Pancreas (tissue), 10 donors: ENCODE results near the gene PRDM16. TPM values are rescaled to one million over a fixed set of nuclear protein-coding genes. Genes with fewer than 3 reads are reported as not detected.

Experiments used
- ATAC-seq, 4 donors: fragments of 200-7000 bp; cut with Tn5 transposase; one replicate each; pipeline versions ENCODE4 v1.8.0 to v1.9.1; 2020; ENCODE audit warnings: mild to moderate bottlenecking in 4 of 4, moderate library complexity in 4 of 4
- DNase-seq, 6 donors: peaks; one replicate each; pipeline ENCODE4 v3.0.0-alpha.2; 2020
- FAIRE-seq: peaks from 2 replicates; lab custom pipeline; 2012; peaks lifted over from hg19 to GRCh38; lab: Jason Lieb, UNC
- H3K27ac ChIP-seq, 4 donors: fragments of 200-600 bp; sonication (generic); 1 replicate in 3 of 4; 2 replicates in 1 of 4; pipeline versions ENCODE4 v1.5.0 to v1.8.0; 2020
- H3K27me3 ChIP-seq, 4 donors: fragments of 200-600 bp; one replicate each; pipeline ENCODE4 v1.8.0; 2021
- H3K36me3 ChIP-seq, 3 donors: fragments of 200-600 bp; sonication (generic) in 1 of 3; one replicate each; pipeline versions ENCODE4 v1.5.0 to v1.8.0; 2020 to 2021
- H3K4me1 ChIP-seq, 3 donors: fragments of 200-600 bp; one replicate each; pipeline ENCODE4 v1.8.0; 2021
- H3K4me3 ChIP-seq, 4 donors: fragments of 200-600 bp; sonication (generic) in 2 of 4; one replicate each; pipeline versions ENCODE4 v1.5.0 to v1.8.0; 2020 to 2021
- H3K9me3 ChIP-seq, 4 donors: fragments of 200-600 bp; one replicate each; pipeline ENCODE4 v1.8.0; 2021
- WGBS, 2 donors: extraction: QIAGEN DNeasy Blood & Tissue Kit; methylation state at CpG; one replicate each; pipeline ENCODE4 v1.1.7; 2013; 5-methylcytosine and 5-hydroxymethylcytosine counted together
- intact Hi-C, 3 donors: fragments of 100-400 bp; cut with DNase I; formaldehyde crosslinking; loops; one replicate each; pipeline versions ENCODE4 v1.11.1 to v1.14.2; 2022
- polyA plus RNA-seq, 2 donors: library from polyadenylated mRNA; stranded (reverse); fragments of 200-250 nt; gene quantifications; one replicate each; pipeline ENCODE4 v1.2.3, GENCODE V29; 2013
- total RNA-seq, 6 donors: library from RNA; stranded (reverse); fragmentation: NEBNext Ultra II Directional in 4 of 6; extraction: Animal tissue kit (Norgen Biotek cat#: 25700) in 4 of 6; gene quantifications; one replicate each; pipeline versions ENCODE4 v1.2.1 to v1.2.4, GENCODE V29; 2021 to 2023
- TF ChIP-seq, protein P1 (sequence below), 4 donors: fragments of 200-600 bp; sonication (generic) in 3 of 4; IDR thresholded peaks; one replicate each; pipeline versions ENCODE4 v1.5.0 to v1.8.0; 2021; ENCODE audit warnings: antibody characterized with exemption in 4 of 4
- donor health status: healthy with polysubstance abuse.
- donor health status: DM: no; HTN: no; CAD: no; lungs with moderate emphysema.
- donor health status: DM: no; HTN: no; CAD: no.
- donor health status: control.
- donor health status: control.
- donor health status: Bipolar disorder and iron deficiency.
- donor health status: DM: yes; HTN: yes; CAD: no.
- donor health status: DM: no; HTN: no; CAD: no.
- donor health status: DM: no; HTN: no; CAD: no.
- donor health status: DM: yes; HTN: yes; CAD: no.

PRDM16 gene
- total and polyA plus RNA-seq, 8 donors, result 6.6 to 19.2 (median 14.9) TPM

DNA sequence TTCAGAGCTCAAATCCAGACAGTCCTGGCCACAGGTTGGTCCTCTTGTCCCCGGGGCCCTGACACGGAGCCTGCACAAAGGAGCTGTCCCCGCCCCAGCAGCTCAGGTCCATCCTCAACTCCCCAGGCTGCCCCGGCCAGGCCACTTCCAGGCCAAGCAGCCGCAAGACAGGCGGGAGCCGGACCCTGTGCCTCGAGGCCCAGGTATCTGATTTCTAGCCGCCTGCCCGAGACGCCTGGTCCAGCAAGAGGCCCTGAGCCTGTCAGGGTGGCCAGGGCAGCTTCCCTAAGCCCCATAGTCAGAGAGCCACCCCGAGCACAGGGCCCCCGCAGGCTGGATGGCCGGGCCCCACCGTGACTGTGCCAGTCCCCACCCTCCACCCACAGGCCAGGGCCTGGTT lies 165.3 kb downstream of the PRDM16 start:
- Histone ChIP-seq H3K36me3 (no peaks in the 10 kb centered on the region), H3K4me3 (no peak overlapping the region), H3K27ac (no peak overlapping the region), H3K9me3 (no peaks in the 10 kb centered on the region), H3K27me3 (no peaks in the 10 kb centered on the region), H3K4me1 (no peaks in the 10 kb centered on the region)
- DNase-seq (peak in 2 of 6 donors; percentile 24 to 54), ATAC-seq (no peak), FAIRE-seq (no peak)
- 93 to 97% methylated on average over 15 of the region's 15 CpGs for WGBS, 2 donors
- TF ChIP-seq, protein P1, sequence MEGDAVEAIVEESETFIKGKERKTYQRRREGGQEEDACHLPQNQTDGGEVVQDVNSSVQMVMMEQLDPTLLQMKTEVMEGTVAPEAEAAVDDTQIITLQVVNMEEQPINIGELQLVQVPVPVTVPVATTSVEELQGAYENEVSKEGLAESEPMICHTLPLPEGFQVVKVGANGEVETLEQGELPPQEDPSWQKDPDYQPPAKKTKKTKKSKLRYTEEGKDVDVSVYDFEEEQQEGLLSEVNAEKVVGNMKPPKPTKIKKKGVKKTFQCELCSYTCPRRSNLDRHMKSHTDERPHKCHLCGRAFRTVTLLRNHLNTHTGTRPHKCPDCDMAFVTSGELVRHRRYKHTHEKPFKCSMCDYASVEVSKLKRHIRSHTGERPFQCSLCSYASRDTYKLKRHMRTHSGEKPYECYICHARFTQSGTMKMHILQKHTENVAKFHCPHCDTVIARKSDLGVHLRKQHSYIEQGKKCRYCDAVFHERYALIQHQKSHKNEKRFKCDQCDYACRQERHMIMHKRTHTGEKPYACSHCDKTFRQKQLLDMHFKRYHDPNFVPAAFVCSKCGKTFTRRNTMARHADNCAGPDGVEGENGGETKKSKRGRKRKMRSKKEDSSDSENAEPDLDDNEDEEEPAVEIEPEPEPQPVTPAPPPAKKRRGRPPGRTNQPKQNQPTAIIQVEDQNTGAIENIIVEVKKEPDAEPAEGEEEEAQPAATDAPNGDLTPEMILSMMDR (IDR thresholded peaks at IDR 0.05), result no peak
- intact Hi-C loops, result no loop called here

DNA sequence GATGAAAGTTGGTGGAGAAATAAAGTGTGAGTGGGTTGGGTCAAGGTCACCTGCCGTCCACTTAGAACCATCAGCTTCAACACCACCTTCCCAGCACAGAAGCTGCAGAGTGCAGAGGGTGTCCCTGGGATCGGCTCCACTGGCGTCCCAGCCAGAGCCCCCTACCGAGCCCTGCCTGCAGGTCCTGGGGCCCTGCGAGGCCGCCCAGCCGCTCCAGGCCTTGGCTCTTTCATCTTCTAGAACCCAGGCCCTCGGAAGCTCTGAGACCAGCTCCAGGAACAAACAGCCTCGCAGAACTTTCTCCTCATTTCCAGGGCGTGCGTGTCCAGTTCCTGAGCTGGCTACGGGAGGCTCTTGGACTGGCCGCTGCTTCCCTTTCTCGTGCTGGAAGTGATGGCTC lies 166.0 kb downstream of the PRDM16 start:
- Histone ChIP-seq H3K9me3 (no peaks in the 10 kb centered on the region), H3K36me3 (no peaks in the 10 kb centered on the region), H3K4me3 (no peak overlapping the region), H3K27ac (no peak overlapping the region), H3K27me3 (no peaks in the 10 kb centered on the region), H3K4me1 (no peaks in the 10 kb centered on the region)
- TF ChIP-seq, protein P1 (IDR thresholded peaks at IDR 0.05), result no peak
- peak in 2 of 6 donors; percentile 15 to 21 for DNase-seq
- FAIRE-seq, result no peak
- intact Hi-C loops, result no loop called here
- ATAC-seq, result no peak
- 88 to 89% methylated on average over 14 of the region's 14 CpGs for WGBS, 2 donors

DNA sequence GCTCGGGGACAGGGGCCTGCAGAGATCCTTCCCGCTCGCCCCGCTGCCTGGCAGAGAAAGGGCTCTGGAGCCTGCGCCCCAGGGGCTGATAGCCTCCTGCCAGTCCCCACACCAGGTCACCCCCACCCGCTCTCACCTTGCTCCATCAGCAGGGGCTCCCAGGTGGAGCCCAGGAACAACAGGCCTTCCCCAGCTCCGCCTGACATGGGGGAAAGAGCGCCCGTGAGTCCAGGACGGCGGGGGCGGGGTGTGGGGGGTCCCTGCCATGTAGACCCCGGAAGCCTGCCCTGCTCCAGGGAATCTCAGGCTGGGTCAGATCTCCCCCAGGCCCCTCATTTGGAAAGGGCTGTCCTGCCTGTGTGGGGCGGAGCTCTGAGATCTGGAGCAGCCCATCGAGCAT lies 166.5 kb downstream of the PRDM16 start:
- WGBS, 2 donors, result 88 to 93% methylated on average over 15 of the region's 15 CpGs
- no peaks in the 10 kb centered on the region for H3K27me3 ChIP-seq
- FAIRE-seq (no peak), DNase-seq (peak in 2 of 6 donors; percentile 30 to 49), ATAC-seq (no peak)
- no peaks in the 10 kb centered on the region for H3K36me3 ChIP-seq
- TF ChIP-seq, protein P1 (IDR thresholded peaks at IDR 0.05), result no peak
- H3K27ac ChIP-seq, result no peak overlapping the region
- H3K4me1 ChIP-seq, result no peaks in the 10 kb centered on the region
- intact Hi-C loops, result no loop called here
- no peaks in the 10 kb centered on the region for H3K9me3 ChIP-seq
- no peak overlapping the region for H3K4me3 ChIP-seq

DNA sequence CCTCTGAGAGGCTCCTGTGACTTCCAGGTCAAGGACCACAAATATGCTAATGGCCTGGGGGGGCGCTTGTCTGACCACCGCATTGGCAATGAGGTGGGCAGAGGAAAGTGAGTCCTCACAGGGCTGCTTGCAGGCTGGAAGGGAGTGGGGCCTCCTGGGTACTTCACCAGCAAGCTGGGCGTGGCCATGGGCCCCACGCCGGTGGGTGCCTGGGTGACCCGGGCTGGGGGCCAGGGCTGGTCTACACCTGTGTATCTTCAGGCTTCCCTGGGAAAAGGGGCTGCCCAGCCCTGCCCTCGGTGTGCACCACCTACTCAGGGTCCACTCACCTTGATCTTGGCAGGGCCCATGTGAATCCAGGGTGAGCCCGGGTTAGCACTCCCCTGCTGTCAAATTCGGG lies 167.4 kb downstream of the PRDM16 start:
- no peaks in the 10 kb centered on the region for H3K9me3 ChIP-seq
- DNase-seq (peak in 2 of 6 donors; percentile 20 to 68), ATAC-seq (no peak), FAIRE-seq (no peak)
- no peaks in the 10 kb centered on the region for H3K4me1 ChIP-seq
- intact Hi-C loops, result no loop called here
- H3K27me3 ChIP-seq, result no peaks in the 10 kb centered on the region
- H3K4me3 ChIP-seq, result no peak overlapping the region
- 86 to 92% methylated on average over 9 of the region's 9 CpGs for WGBS, 2 donors
- H3K36me3 ChIP-seq, result no peaks in the 10 kb centered on the region
- no peak overlapping the region for H3K27ac ChIP-seq
- TF ChIP-seq, protein P1 (IDR thresholded peaks at IDR 0.05), result no peak

DNA sequence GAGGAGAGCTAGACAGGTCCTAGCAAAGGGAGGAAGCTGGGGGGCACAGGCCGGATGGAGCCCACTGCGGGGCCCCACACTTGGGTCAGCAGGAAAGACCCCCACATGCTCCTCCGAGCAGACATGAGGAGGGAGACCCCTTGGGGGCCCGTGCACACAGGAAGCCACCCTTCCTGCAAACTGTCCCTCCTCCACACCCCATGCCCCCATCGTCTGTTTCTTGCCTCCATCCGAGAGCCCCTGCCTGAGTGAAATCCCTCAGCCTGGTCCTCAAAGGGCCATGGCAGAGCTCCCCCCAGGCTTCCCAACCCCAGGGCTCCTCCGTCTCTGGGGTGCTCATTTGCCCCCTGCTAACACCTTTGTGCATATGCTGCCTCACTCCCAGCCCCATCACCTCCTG lies 168.0 kb downstream of the PRDM16 start:
- DNase-seq (peak in 2 of 6 donors; percentile 9 to 34), FAIRE-seq (no peak), ATAC-seq (no peak)
- intact Hi-C loops, result no loop called here
- Histone ChIP-seq H3K27ac (no peak overlapping the region), H3K27me3 (no peaks in the 10 kb centered on the region), H3K4me3 (no peak overlapping the region), H3K36me3 (no peaks in the 10 kb centered on the region), H3K4me1 (no peaks in the 10 kb centered on the region), H3K9me3 (no peaks in the 10 kb centered on the region)
- WGBS, 2 donors, result 87% methylated on average over 7 of the region's 7 CpGs
- TF ChIP-seq, protein P1 (IDR thresholded peaks at IDR 0.05), result no peak
